H9 (cell line): ENCODE data around the gene CDC5L. TPM values are rescaled to one million over a fixed set of nuclear protein-coding genes. Genes with fewer than 3 reads are reported as not detected.

ENCODE experiments used
- DNase-seq: peaks from one replicate; pipeline ENCODE4 v3.0.0-alpha.2; 2017
- H2AFZ ChIP-seq: one replicate; pipeline ENCODE4 v1.6.1; 2013; ENCODE audit warnings: mild to moderate bottlenecking, low read length, control low read depth, moderate library complexity
- H2AK5ac ChIP-seq: 2 replicates; pipeline ENCODE4 v1.6.1; 2013; ENCODE audit warnings: low read length, control low read depth, mixed read lengths; ENCODE audit not compliant: insufficient read length
- H2BK120ac ChIP-seq: one replicate; pipeline ENCODE4 v1.6.1; 2013; ENCODE audit warnings: low read depth, mild to moderate bottlenecking, low read length, control low read depth, inconsistent platforms; ENCODE audit not compliant: poor library complexity, severe bottlenecking
- H2BK12ac ChIP-seq: 2 replicates; pipeline ENCODE4 v1.6.1; 2013; ENCODE audit warnings: low read length, control low read depth, mixed read lengths, low read depth; ENCODE audit not compliant: insufficient read length
- H2BK15ac ChIP-seq: 2 replicates; pipeline ENCODE4 v1.6.1; 2013; ENCODE audit warnings: low read depth, low read length, control low read depth
- H2BK20ac ChIP-seq: one replicate; pipeline ENCODE4 v1.6.1; 2013; ENCODE audit warnings: low read depth, mild to moderate bottlenecking, low read length, control low read depth, inconsistent platforms; ENCODE audit not compliant: poor library complexity, severe bottlenecking
- H2BK5ac ChIP-seq: 2 replicates; pipeline ENCODE4 v1.6.1; 2013; ENCODE audit warnings: low read length, control low read depth, mixed read lengths; ENCODE audit not compliant: insufficient read length
- H3K14ac ChIP-seq: 2 replicates; pipeline ENCODE4 v1.6.1; 2013; ENCODE audit warnings: low read length, control low read depth; ENCODE audit not compliant: insufficient read depth
- H3K18ac ChIP-seq: 2 replicates; pipeline ENCODE4 v1.6.1; 2013; ENCODE audit warnings: low read depth, mild to moderate bottlenecking, mixed read lengths, low read length, control low read depth; ENCODE audit not compliant: insufficient read length
- H3K23ac ChIP-seq: 2 replicates; pipeline ENCODE4 v1.6.1; 2013; ENCODE audit warnings: low read length, control low read depth, mixed read lengths, low read depth; ENCODE audit not compliant: insufficient read length
- H3K23me2 ChIP-seq: 2 replicates; pipeline ENCODE4 v1.6.1; 2013; ENCODE audit warnings: low read depth, mild to moderate bottlenecking, mixed read lengths, low read length, control low read depth; ENCODE audit not compliant: insufficient read length, poor library complexity, severe bottlenecking
- H3K27ac ChIP-seq: 2 replicates; pipeline ENCODE4 v1.5.1; 2013; ENCODE audit warnings: low read length, control low read depth, mixed read lengths, low read depth; ENCODE audit not compliant: insufficient read length
- H3K27me3 ChIP-seq: 2 replicates; pipeline ENCODE4 v1.6.1; 2013; ENCODE audit warnings: low read length, control low read depth, inconsistent platforms; ENCODE audit not compliant: insufficient read depth
- H3K4ac ChIP-seq: 2 replicates; pipeline ENCODE4 v1.6.1; 2013; ENCODE audit warnings: low read depth, mild to moderate bottlenecking, control low read depth, inconsistent platforms, low read length, moderate library complexity
- H3K4me1 ChIP-seq: 2 replicates; pipeline ENCODE4 v1.6.1; 2013; ENCODE audit warnings: low read length, control low read depth, inconsistent platforms; ENCODE audit not compliant: insufficient read depth
- H3K4me2 ChIP-seq: 2 replicates; pipeline ENCODE4 v1.6.1; 2013; ENCODE audit warnings: low read length, control low read depth, mixed read lengths; ENCODE audit not compliant: insufficient read length, insufficient read depth
- H3K56ac ChIP-seq: 2 replicates; pipeline ENCODE4 v1.6.1; 2013; ENCODE audit warnings: low read depth, mild to moderate bottlenecking, mixed read lengths, low read length, control low read depth; ENCODE audit not compliant: insufficient read length
- H3K79me1 ChIP-seq: 2 replicates; pipeline ENCODE4 v1.6.1; 2013; ENCODE audit warnings: low read depth, mild to moderate bottlenecking, moderate library complexity, low read length, control low read depth, inconsistent platforms; ENCODE audit not compliant: insufficient read depth, poor library complexity, severe bottlenecking
- H3K79me2 ChIP-seq: 2 replicates; pipeline ENCODE4 v1.6.1; 2013; ENCODE audit warnings: low read length, control low read depth, inconsistent platforms; ENCODE audit not compliant: insufficient read depth
- H3K9ac ChIP-seq: 2 replicates; pipeline ENCODE4 v1.6.1; 2013; ENCODE audit warnings: low read length, control low read depth, mixed read lengths; ENCODE audit not compliant: insufficient read length; ENCODE audit errors: extremely low read depth
- H3K9me3 ChIP-seq: one replicate; pipeline ENCODE4 v1.6.1; 2013; ENCODE audit warnings: low read depth, low read length, inconsistent platforms; ENCODE audit not compliant: control insufficient read depth
- H3T11ph ChIP-seq: one replicate; pipeline ENCODE4 v1.6.1; 2013; ENCODE audit warnings: mild to moderate bottlenecking, low read length, control low read depth, inconsistent platforms
- H4K20me1 ChIP-seq: one replicate; pipeline ENCODE4 v1.6.1; 2013; ENCODE audit not compliant: control insufficient read depth, insufficient read length, insufficient read depth
- H4K5ac ChIP-seq: 2 replicates; pipeline ENCODE4 v1.6.1; 2013; ENCODE audit warnings: low read depth, mild to moderate bottlenecking, mixed read lengths, low read length, control low read depth; ENCODE audit not compliant: insufficient read length
- H4K8ac ChIP-seq: replicated peaks from 2 replicates; pipeline ENCODE4 v1.6.1; 2013; ENCODE audit warnings: low read length, control low read depth, mixed read lengths, low read depth; ENCODE audit not compliant: insufficient read length
- H4K91ac ChIP-seq: 2 replicates; pipeline ENCODE4 v1.6.1; 2013; ENCODE audit warnings: low read depth, mild to moderate bottlenecking, moderate library complexity, mixed read lengths, low read length, control low read depth; ENCODE audit not compliant: insufficient read length
- H3K27ac Mint-ChIP-seq, 3 experiments: 2 replicates in 2 of 3; 3 replicates in 1 of 3; pipeline ENCODE4 v1.8.0; 2020 to 2021; ENCODE audit warnings: mixed read lengths in 3 of 3, mild to moderate bottlenecking in 1 of 3, moderate library complexity in 1 of 3
- H3K27me3 Mint-ChIP-seq: 2 replicates; pipeline ENCODE4 v1.8.0; 2021; ENCODE audit warnings: low read depth, mild to moderate bottlenecking, moderate library complexity, mixed read lengths
- H3K36me3 Mint-ChIP-seq, 3 experiments: 2 replicates in 2 of 3; 3 replicates in 1 of 3; pipeline ENCODE4 v1.8.0; 2020 to 2021; ENCODE audit warnings: low read depth in 3 of 3, mixed read lengths in 3 of 3; ENCODE audit not compliant: insufficient read depth in 1 of 3
- H3K4me1 Mint-ChIP-seq, 2 experiments: 2 replicates each; pipeline ENCODE4 v1.8.0; 2020; ENCODE audit warnings: mixed read lengths in 2 of 2
- H3K4me3 Mint-ChIP-seq, 2 experiments: 2 replicates in 1 of 2; 3 replicates in 1 of 2; pipeline ENCODE4 v1.8.0; 2020 to 2021; ENCODE audit warnings: mild to moderate bottlenecking in 2 of 2, mixed read lengths in 2 of 2, moderate library complexity in 1 of 2
- H3K9me3 Mint-ChIP-seq, 2 experiments: 2 replicates in 1 of 2; 3 replicates in 1 of 2; pipeline ENCODE4 v1.8.0; 2020; ENCODE audit warnings: mild to moderate bottlenecking in 2 of 2, mixed read lengths in 2 of 2, moderate library complexity in 1 of 2
- CTCF ChIP-seq: fragments of 200-600 bp; sonication (generic); conservative IDR thresholded peaks from 3 replicates; pipeline ENCODE4 v1.8.0; 2021; ENCODE audit warnings: antibody characterized with exemption, mild to moderate bottlenecking
- WGBS: extraction: QIAGEN DNeasy Blood & Tissue Kit; methylation state at CpG from one replicate; pipeline ENCODE4 v1.1.7; 2013; ENCODE audit warnings: missing lambda C conversion rate, low lambda C conversion rate, mixed read lengths; ENCODE audit not compliant: insufficient read length; ENCODE audit errors: extremely low coverage; 5-methylcytosine and 5-hydroxymethylcytosine counted together
- total RNA-seq: library from RNA; stranded (reverse); gene quantifications from 2 replicates; pipeline ENCODE4 v1.2.1, GENCODE V29; 2021

Gene CDC5L
- total RNA-seq, 1 experiment from 2014 or later = 34.3 TPM

GRCh38 chr6:44470115-44470464, 82.6 kb downstream of the CDC5L start:
- Histone ChIP-seq H4K8ac (no peak overlapping the region), H3T11ph (no peak overlapping the region), H3K56ac (no peak overlapping the region), H4K91ac (no peak overlapping the region), H3K18ac (no peak overlapping the region), H3K23ac (no peak overlapping the region), H3K27ac (no peak overlapping the region), H2BK12ac (no peak overlapping the region), H3K14ac (no peak overlapping the region), H3K9ac (no peak overlapping the region), H2AK5ac (no peak overlapping the region), H2BK15ac (no peak overlapping the region), H3K9me3 (no peaks in the 10 kb centered on the region), H3K27me3 (no peaks in the 10 kb centered on the region), H4K20me1 (no peaks in the 10 kb centered on the region), H3K4me2 (no peak overlapping the region), H2BK5ac (no peak overlapping the region), H2BK120ac (no peak overlapping the region), H3K4me1 (peaks cover 4% of the 10 kb centered on the region; the same call in 1 of the 2 replicates), H2AFZ (no peak overlapping the region), H3K23me2 (no peaks in the 10 kb centered on the region), H3K79me1 (no peaks in the 10 kb centered on the region), H4K5ac (no peak overlapping the region), H2BK20ac (no peak overlapping the region), H3K79me2 (no peaks in the 10 kb centered on the region), H3K4ac (no peak overlapping the region)
- H3K4me1 Mint-ChIP-seq = peaks cover 19 to 27% of the 10 kb centered on the region in 2 experiments
- H3K4me3 Mint-ChIP-seq = no peak overlapping the region
- DNase-seq = no peak
- no CpG with 5 or more reads among the region's 7 CpGs for WGBS
- H3K9me3 Mint-ChIP-seq = no peaks in the 10 kb centered on the region
- no peak overlapping the region for H3K27ac Mint-ChIP-seq
- peak; percentile 13; the same call in 2 of the 3 replicates for TF ChIP-seq CTCF
- no peaks in the 10 kb centered on the region for H3K36me3 Mint-ChIP-seq
- H3K27me3 Mint-ChIP-seq = peaks cover 1% of the 10 kb centered on the region; the same call in 1 of the 2 replicates
